ENCODE measurements around the gene WRAP73.

The WRAP73 gene

GRCh38 chr1:3697810-3698209 lies 47.9 kb upstream of the WRAP73 start:
- Histone ChIP-seq H3K4me2 (ENCODE audit: low read length) (no peak overlapping the region), H3K9ac (ENCODE audit: low read length) (no peak overlapping the region), H3K27ac (ENCODE audit: low read depth, low read length, poor library complexity, severe bottlenecking) (no peak overlapping the region), H4K20me1 (ENCODE audit: insufficient read depth, low read length) (no peaks in the 10 kb centered on the region), H3K36me3 (ENCODE audit: insufficient read depth, low read length) (no peaks in the 10 kb centered on the region), H3K79me2 (ENCODE audit: insufficient read depth, low read length) (no peaks in the 10 kb centered on the region), H3K4me1 (ENCODE audit: insufficient read depth, low read length, severe bottlenecking) (no peaks in the 10 kb centered on the region), H2AFZ (ENCODE audit: low read length) (no peak overlapping the region), H3F3A (ENCODE audit: insufficient read depth, low read length) (no peaks in the 10 kb centered on the region), H3K4me3 (ENCODE audit: low read depth, low read length, poor library complexity, severe bottlenecking) (no peak overlapping the region), H3K27me3 (ENCODE audit: insufficient read depth, low read length) (peaks cover 8% of the 10 kb centered on the region), H3K9me3 (ENCODE audit: low read length) (no peaks in the 10 kb centered on the region), H3K9me2 (ENCODE audit: low read depth, low read length) (no peaks in the 10 kb centered on the region)
- no peak for TF ChIP-seq EZH2 (IDR thresholded peaks at IDR 0.05; ENCODE audit: borderline replicate concordance, low read length)
- TF ChIP-seq, protein P1, sequence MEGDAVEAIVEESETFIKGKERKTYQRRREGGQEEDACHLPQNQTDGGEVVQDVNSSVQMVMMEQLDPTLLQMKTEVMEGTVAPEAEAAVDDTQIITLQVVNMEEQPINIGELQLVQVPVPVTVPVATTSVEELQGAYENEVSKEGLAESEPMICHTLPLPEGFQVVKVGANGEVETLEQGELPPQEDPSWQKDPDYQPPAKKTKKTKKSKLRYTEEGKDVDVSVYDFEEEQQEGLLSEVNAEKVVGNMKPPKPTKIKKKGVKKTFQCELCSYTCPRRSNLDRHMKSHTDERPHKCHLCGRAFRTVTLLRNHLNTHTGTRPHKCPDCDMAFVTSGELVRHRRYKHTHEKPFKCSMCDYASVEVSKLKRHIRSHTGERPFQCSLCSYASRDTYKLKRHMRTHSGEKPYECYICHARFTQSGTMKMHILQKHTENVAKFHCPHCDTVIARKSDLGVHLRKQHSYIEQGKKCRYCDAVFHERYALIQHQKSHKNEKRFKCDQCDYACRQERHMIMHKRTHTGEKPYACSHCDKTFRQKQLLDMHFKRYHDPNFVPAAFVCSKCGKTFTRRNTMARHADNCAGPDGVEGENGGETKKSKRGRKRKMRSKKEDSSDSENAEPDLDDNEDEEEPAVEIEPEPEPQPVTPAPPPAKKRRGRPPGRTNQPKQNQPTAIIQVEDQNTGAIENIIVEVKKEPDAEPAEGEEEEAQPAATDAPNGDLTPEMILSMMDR (IDR thresholded peaks at IDR 0.05; ENCODE audit: low read length): no peak

DNA sequence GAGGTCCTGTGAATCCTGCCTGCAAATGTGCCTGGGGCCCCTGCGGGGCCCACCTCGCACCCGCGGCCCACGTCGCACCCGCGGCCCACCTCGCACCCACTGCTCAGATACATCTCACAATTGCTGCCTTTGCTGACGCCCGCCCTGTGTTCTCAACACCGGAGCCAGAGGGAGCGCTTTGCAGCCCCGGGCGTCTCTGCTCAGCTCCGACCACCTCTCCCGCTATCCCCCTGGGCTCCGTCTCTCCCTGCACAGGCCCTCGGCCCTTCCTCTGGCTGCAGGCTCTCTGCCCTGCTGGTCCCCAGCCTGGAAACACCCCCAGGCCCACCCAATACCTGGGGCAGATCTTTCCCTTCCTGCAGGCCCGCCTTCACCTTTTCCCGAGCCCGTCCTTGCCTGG lies 47.2 kb upstream of the WRAP73 start:
- no peak overlapping the region for H3K27ac ChIP-seq (ENCODE audit: low read depth, low read length, poor library complexity, severe bottlenecking)
- no peak overlapping the region for H2AFZ ChIP-seq (ENCODE audit: low read length)
- no peak overlapping the region for H3K9ac ChIP-seq (ENCODE audit: low read length)
- H3K36me3 ChIP-seq (ENCODE audit: insufficient read depth, low read length): no peaks in the 10 kb centered on the region
- TF ChIP-seq EZH2 (IDR thresholded peaks at IDR 0.05; ENCODE audit: borderline replicate concordance, low read length): no peak
- TF ChIP-seq, protein P1 (IDR thresholded peaks at IDR 0.05; ENCODE audit: low read length): no peak
- no peaks in the 10 kb centered on the region for H3F3A ChIP-seq (ENCODE audit: insufficient read depth, low read length)
- H3K4me2 ChIP-seq (ENCODE audit: low read length): no peak overlapping the region
- no peaks in the 10 kb centered on the region for H3K9me2 ChIP-seq (ENCODE audit: low read depth, low read length)
- H4K20me1 ChIP-seq (ENCODE audit: insufficient read depth, low read length): no peaks in the 10 kb centered on the region
- H3K27me3 ChIP-seq (ENCODE audit: insufficient read depth, low read length): peaks cover 6% of the 10 kb centered on the region
- no peaks in the 10 kb centered on the region for H3K79me2 ChIP-seq (ENCODE audit: insufficient read depth, low read length)
- no peaks in the 10 kb centered on the region for H3K4me1 ChIP-seq (ENCODE audit: insufficient read depth, low read length, severe bottlenecking)
- no peaks in the 10 kb centered on the region for H3K9me3 ChIP-seq (ENCODE audit: low read length)
- no peak overlapping the region for H3K4me3 ChIP-seq (ENCODE audit: low read depth, low read length, poor library complexity, severe bottlenecking)

DNA sequence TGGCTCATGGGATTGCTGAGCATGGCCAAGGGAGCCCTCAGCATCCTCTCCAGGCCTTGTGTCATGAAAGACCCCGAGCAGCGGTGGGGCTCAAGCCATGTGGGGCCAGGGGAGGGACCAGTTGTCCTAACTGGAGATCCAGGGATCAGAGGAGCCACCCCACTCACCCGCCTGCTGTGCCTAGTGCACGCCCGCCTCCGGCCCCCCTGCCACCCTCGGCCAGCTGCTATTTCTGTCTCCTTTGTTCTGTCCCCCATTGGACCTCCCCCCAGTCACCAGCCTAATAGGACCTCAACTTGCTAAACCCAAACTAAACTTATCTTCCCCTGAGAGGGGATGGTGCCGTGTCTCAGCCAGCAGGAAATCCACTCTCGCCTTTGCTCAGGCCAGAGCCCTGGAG lies 46.8 kb upstream of the WRAP73 start:
- no peak overlapping the region for H3K4me2 ChIP-seq (ENCODE audit: low read length)
- no peak for TF ChIP-seq EZH2 (IDR thresholded peaks at IDR 0.05; ENCODE audit: borderline replicate concordance, low read length)
- TF ChIP-seq, protein P1 (IDR thresholded peaks at IDR 0.05; ENCODE audit: low read length): no peak

More for the DNA sequence above, 46.8 kb upstream of the WRAP73 start:
- Histone ChIP-seq H2AFZ (ENCODE audit: low read length) (no peak overlapping the region), H3F3A (ENCODE audit: insufficient read depth, low read length) (no peaks in the 10 kb centered on the region), H3K9ac (ENCODE audit: low read length) (no peak overlapping the region), H3K27me3 (ENCODE audit: insufficient read depth, low read length) (peaks cover 6% of the 10 kb centered on the region), H3K9me2 (ENCODE audit: low read depth, low read length) (no peaks in the 10 kb centered on the region), H4K20me1 (ENCODE audit: insufficient read depth, low read length) (no peaks in the 10 kb centered on the region), H3K36me3 (ENCODE audit: insufficient read depth, low read length) (no peaks in the 10 kb centered on the region), H3K79me2 (ENCODE audit: insufficient read depth, low read length) (no peaks in the 10 kb centered on the region), H3K4me3 (ENCODE audit: low read depth, low read length, poor library complexity, severe bottlenecking) (no peak overlapping the region), H3K27ac (ENCODE audit: low read depth, low read length, poor library complexity, severe bottlenecking) (no peak overlapping the region), H3K9me3 (ENCODE audit: low read length) (no peaks in the 10 kb centered on the region), H3K4me1 (ENCODE audit: insufficient read depth, low read length, severe bottlenecking) (no peaks in the 10 kb centered on the region)

All from OCI-LY1 (cell line).